Measurements from ENCODE around the gene TMPRSS7. TPM values are rescaled to one million over a fixed set of nuclear protein-coding genes. Genes with fewer than 3 reads are reported as not detected.

The TMPRSS7 gene
- polyA plus RNA-seq, 3 donors = not detected

GRCh38 chr3:112004669-112005068 lies 29.9 kb upstream of the TMPRSS7 start:
- DNase-seq = no peak
- Histone ChIP-seq H3K27ac (ENCODE audit: low read depth in 1 of 2, low read length in 2 of 2) (no peak overlapping the region), H3K4me3 (replicated peaks in 1 of 3; ENCODE audit: low read depth in 2 of 3, low read length in 3 of 3) (no peak overlapping the region), H3K79me2 (ENCODE audit: insufficient read depth, low read length) (no peaks in the 10 kb centered on the region), H3K27me3 (ENCODE audit: control insufficient read depth in 2 of 2, insufficient read depth in 2 of 2, low read length in 2 of 2) (peaks cover 13 to 15% of the 10 kb centered on the region in 2 donors), H2AFZ (ENCODE audit: insufficient read depth, low read depth, low read length, poor library complexity, severe bottlenecking) (no peak overlapping the region), H3K36me3 (replicated peaks in 1 of 2; ENCODE audit: control insufficient read depth in 1 of 2, insufficient read depth in 2 of 2, low read length in 2 of 2) (no peaks in the 10 kb centered on the region), H3K4me2 (replicated peaks; ENCODE audit: extremely low read depth, low read length, poor library complexity, severe bottlenecking) (no peak overlapping the region), H3K9ac (ENCODE audit: insufficient read depth, low read length, poor library complexity, severe bottlenecking) (no peak overlapping the region), H3K4me1 (ENCODE audit: control insufficient read depth in 1 of 2, insufficient read depth in 2 of 2, low read length in 2 of 2) (peaks cover under 1% of the 10 kb centered on the region in 2 donors), H3K9me3 (replicated peaks in 1 of 2; ENCODE audit: control insufficient read depth in 1 of 2, insufficient read depth in 1 of 2, low read length in 2 of 2) (peaks cover 0 to 2% of the 10 kb centered on the region in 2 donors), H4K20me1 (ENCODE audit: insufficient read depth, low read length) (no peaks in the 10 kb centered on the region)
- H3K9me3 Mint-ChIP-seq = peaks cover 0 to 5% (median 0%) of the 10 kb centered on the region in 7 donors
- H3K27ac Mint-ChIP-seq = no peak overlapping the region
- TF ChIP-seq, protein P1, sequence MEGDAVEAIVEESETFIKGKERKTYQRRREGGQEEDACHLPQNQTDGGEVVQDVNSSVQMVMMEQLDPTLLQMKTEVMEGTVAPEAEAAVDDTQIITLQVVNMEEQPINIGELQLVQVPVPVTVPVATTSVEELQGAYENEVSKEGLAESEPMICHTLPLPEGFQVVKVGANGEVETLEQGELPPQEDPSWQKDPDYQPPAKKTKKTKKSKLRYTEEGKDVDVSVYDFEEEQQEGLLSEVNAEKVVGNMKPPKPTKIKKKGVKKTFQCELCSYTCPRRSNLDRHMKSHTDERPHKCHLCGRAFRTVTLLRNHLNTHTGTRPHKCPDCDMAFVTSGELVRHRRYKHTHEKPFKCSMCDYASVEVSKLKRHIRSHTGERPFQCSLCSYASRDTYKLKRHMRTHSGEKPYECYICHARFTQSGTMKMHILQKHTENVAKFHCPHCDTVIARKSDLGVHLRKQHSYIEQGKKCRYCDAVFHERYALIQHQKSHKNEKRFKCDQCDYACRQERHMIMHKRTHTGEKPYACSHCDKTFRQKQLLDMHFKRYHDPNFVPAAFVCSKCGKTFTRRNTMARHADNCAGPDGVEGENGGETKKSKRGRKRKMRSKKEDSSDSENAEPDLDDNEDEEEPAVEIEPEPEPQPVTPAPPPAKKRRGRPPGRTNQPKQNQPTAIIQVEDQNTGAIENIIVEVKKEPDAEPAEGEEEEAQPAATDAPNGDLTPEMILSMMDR (IDR thresholded peaks at IDR 0.05) = no peak
- 93% methylated on average over 2 of the region's 2 CpGs for WGBS (ENCODE audit: insufficient coverage)
- peaks cover 7% of the 10 kb centered on the region for H3K4me1 Mint-ChIP-seq
- H3K36me3 Mint-ChIP-seq = no peaks in the 10 kb centered on the region
- peaks cover 15 to 37% (median 18%) of the 10 kb centered on the region in 3 donors for H3K27me3 Mint-ChIP-seq (ENCODE audit: low read depth in 3 of 3)
- intact Hi-C loops (cut with micrococcal nuclease) = no loop called here
- H3K4me3 Mint-ChIP-seq = no peak overlapping the region

- Mint-ChIP-seq H3K4me1 (peaks cover 5% of the 10 kb centered on the region), H3K36me3 (no peaks in the 10 kb centered on the region), H3K4me3 (no peak overlapping the region), H3K27me3 (ENCODE audit: low read depth in 3 of 3) (peaks cover 11 to 32% (median 13%) of the 10 kb centered on the region in 3 donors), H3K27ac (no peak overlapping the region), H3K9me3 (peaks cover 0 to 5% (median 0%) of the 10 kb centered on the region in 7 donors)
- no peak for DNase-seq
- intact Hi-C loops (cut with micrococcal nuclease) = no loop called here
- no peak overlapping the region for H3K9ac ChIP-seq (ENCODE audit: insufficient read depth, low read length, poor library complexity, severe bottlenecking)
- no peaks in the 10 kb centered on the region for H3K4me1 ChIP-seq (ENCODE audit: control insufficient read depth in 1 of 2, insufficient read depth in 2 of 2, low read length in 2 of 2)
- H3K36me3 ChIP-seq (replicated peaks in 1 of 2; ENCODE audit: control insufficient read depth in 1 of 2, insufficient read depth in 2 of 2, low read length in 2 of 2) = no peaks in the 10 kb centered on the region
- 95% methylated on average over 3 of the region's 4 CpGs for WGBS (ENCODE audit: insufficient coverage)
- H3K9me3 ChIP-seq (replicated peaks in 1 of 2; ENCODE audit: control insufficient read depth in 1 of 2, insufficient read depth in 1 of 2, low read length in 2 of 2) = no peaks in the 10 kb centered on the region
- H3K4me2 ChIP-seq (replicated peaks; ENCODE audit: extremely low read depth, low read length, poor library complexity, severe bottlenecking) = no peak overlapping the region
- H3K27me3 ChIP-seq (ENCODE audit: control insufficient read depth in 2 of 2, insufficient read depth in 2 of 2, low read length in 2 of 2) = peaks cover 8 to 10% of the 10 kb centered on the region in 2 donors
- H3K27ac ChIP-seq (ENCODE audit: low read depth in 1 of 2, low read length in 2 of 2) = no peak overlapping the region
- no peak overlapping the region for H3K4me3 ChIP-seq (replicated peaks in 1 of 3; ENCODE audit: low read depth in 2 of 3, low read length in 3 of 3)
- no peak overlapping the region for H2AFZ ChIP-seq (ENCODE audit: insufficient read depth, low read depth, low read length, poor library complexity, severe bottlenecking)
- TF ChIP-seq, protein P1 (IDR thresholded peaks at IDR 0.05) = no peak
- no peaks in the 10 kb centered on the region for H3K79me2 ChIP-seq (ENCODE audit: insufficient read depth, low read length)
- no peaks in the 10 kb centered on the region for H4K20me1 ChIP-seq (ENCODE audit: insufficient read depth, low read length)
Measured at GRCh38 chr3:112005091-112005672, 29.4 kb upstream of the TMPRSS7 start.

Data from CD14-positive monocyte (primary cell).